H1 (cell line): ENCODE data around the gene MALSU1. TPM values are rescaled to one million over a fixed set of nuclear protein-coding genes. Genes with fewer than 3 reads are reported as not detected.

ENCODE experiments used
- RFX5 ChIP-seq: IDR thresholded peaks from 2 replicates; pipeline ENCODE4 v1.6.1; 2011; ENCODE audit warnings: low read depth, low read length, improper control_type of control experiment, borderline replicate concordance
- polyA plus RNA-seq, 7 experiments: library from polyadenylated mRNA; depleted of rRNA in 3 of 7; stranded (reverse) in 5 of 7; unstranded in 2 of 7; fragments of >200 nt in 5 of 7; fragments of 200-250 nt in 2 of 7; gene quantifications; 1 replicate in 5 of 7; 2 replicates in 1 of 7; 4 replicates in 1 of 7; pipeline versions ENCODE4 v1.2.1 to v1.2.3, GENCODE V29; 2011 to 2013; ENCODE audit warnings: missing spikeins in 2 of 7, mixed read lengths in 2 of 7
- total RNA-seq: library from RNA; stranded (reverse); fragmentation: NEBNext Ultra II Directional; extraction: Animal tissue kit (Norgen Biotek cat#: 25700); gene quantifications from 2 replicates; pipeline ENCODE4 v1.2.1, GENCODE V29; 2021

The MALSU1 gene
- total and polyA plus RNA-seq, 2 of the 8 experiments (the other 6 are each of a cell fraction or from before 2014, with no cell fraction given): 73.5 to 84.0 TPM

- TF ChIP-seq RFX5: no peak
- TF ChIP-seq, all 59 proteins: peak for 0
Observed at GRCh38 chr7:23260371-23260770, 38.8 kb upstream of the MALSU1 start (continued).
